Neural progenitor cell (in vitro differentiated cells): ENCODE results near the gene HOXC4. TPM values are rescaled to one million over a fixed set of nuclear protein-coding genes. Genes with fewer than 3 reads are reported as not detected.

Experiments
- DNase-seq: peaks from one replicate; pipeline ENCODE4 v3.0.0-alpha.2; 2016; ENCODE audit warnings: low spot score
- H2AFZ ChIP-seq: fragments of 200-600 bp; sonication (generic); replicated peaks from 2 replicates; pipeline ENCODE4 v1.6.1; 2016; ENCODE audit warnings: antibody characterized with exemption
- H3F3A ChIP-seq: fragments of 200-600 bp; sonication (generic); 2 replicates; pipeline ENCODE4 v1.6.1; 2016; ENCODE audit warnings: antibody characterized with exemption, low read depth
- H3K27ac ChIP-seq: fragments of 200-600 bp; sonication (generic); 2 replicates; pipeline ENCODE4 v1.5.1; 2016; ENCODE audit warnings: mild to moderate bottlenecking
- H3K27me3 ChIP-seq: fragments of 200-600 bp; sonication (generic); 2 replicates; pipeline ENCODE4 v1.6.1; 2016; ENCODE audit warnings: mild to moderate bottlenecking, moderate library complexity
- H3K36me3 ChIP-seq: fragments of 200-600 bp; sonication (generic); 2 replicates; pipeline ENCODE4 v1.5.1; 2016
- H3K4me1 ChIP-seq: fragments of 200-600 bp; sonication (generic); 2 replicates; pipeline ENCODE4 v1.6.1; 2016; ENCODE audit warnings: mixed run types
- H3K4me2 ChIP-seq: fragments of 200-600 bp; sonication (generic); 2 replicates; pipeline ENCODE4 v1.6.1; 2016
- H3K4me3 ChIP-seq: fragments of 200-600 bp; sonication (generic); 2 replicates; pipeline ENCODE4 v1.5.1; 2016
- H3K79me2 ChIP-seq: fragments of 200-600 bp; sonication (generic); 2 replicates; pipeline ENCODE4 v1.6.1; 2016; ENCODE audit warnings: low read depth
- H3K9ac ChIP-seq: fragments of 200-600 bp; sonication (generic); 2 replicates; pipeline ENCODE4 v1.6.1; 2016
- H3K9me3 ChIP-seq: fragments of 200-600 bp; sonication (generic); 2 replicates; pipeline ENCODE4 v1.5.1; 2016; ENCODE audit warnings: low read depth
- H4K20me1 ChIP-seq: fragments of 200-600 bp; sonication (generic); 2 replicates; pipeline ENCODE4 v1.6.1; 2016; ENCODE audit warnings: low read depth
- H3K27ac Mint-ChIP-seq: 3 replicates; pipeline ENCODE4 v1.8.0; 2021; ENCODE audit warnings: mixed read lengths
- H3K27me3 Mint-ChIP-seq: 2 replicates; pipeline ENCODE4 v1.8.0; 2022; ENCODE audit warnings: low read depth, mild to moderate bottlenecking, inconsistent platforms, moderate library complexity, mixed read lengths; ENCODE audit not compliant: insufficient read depth
- H3K36me3 Mint-ChIP-seq: 3 replicates; pipeline ENCODE4 v1.8.0; 2021; ENCODE audit warnings: mixed read lengths
- H3K4me1 Mint-ChIP-seq: 3 replicates; pipeline ENCODE4 v1.8.0; 2021; ENCODE audit warnings: mixed read lengths
- H3K4me3 Mint-ChIP-seq: 3 replicates; pipeline ENCODE4 v1.8.0; 2021; ENCODE audit warnings: mild to moderate bottlenecking, moderate library complexity, mixed read lengths
- H3K9me3 Mint-ChIP-seq: 3 replicates; pipeline ENCODE4 v1.8.0; 2020; ENCODE audit warnings: mixed read lengths
- CTCF ChIP-seq: fragments of 200-600 bp; sonication (generic); IDR thresholded peaks from 2 replicates; pipeline ENCODE4 v1.5.1; 2017; ENCODE audit warnings: antibody characterized with exemption, mild to moderate bottlenecking
- EZH2 ChIP-seq: fragments of 200-600 bp; sonication (generic); IDR thresholded peaks from 2 replicates; pipeline ENCODE4 v1.6.1; 2017; ENCODE audit warnings: antibody characterized with exemption, mild to moderate bottlenecking, moderate library complexity
- EZH2phosphoT487 ChIP-seq: fragments of 200-600 bp; sonication (generic); IDR thresholded peaks from 2 replicates; pipeline ENCODE4 v1.6.1; 2017; ENCODE audit warnings: antibody characterized with exemption
- total RNA-seq: library from RNA; depleted of rRNA; stranded (reverse); fragments of >200 nt; gene quantifications from 2 replicates; pipeline ENCODE4 v1.2.3, GENCODE V29; 2015; ENCODE audit warnings: low replicate concordance

Gene HOXC4
- total RNA-seq, 1 donor from 2014 or later, result not detected

DNA sequence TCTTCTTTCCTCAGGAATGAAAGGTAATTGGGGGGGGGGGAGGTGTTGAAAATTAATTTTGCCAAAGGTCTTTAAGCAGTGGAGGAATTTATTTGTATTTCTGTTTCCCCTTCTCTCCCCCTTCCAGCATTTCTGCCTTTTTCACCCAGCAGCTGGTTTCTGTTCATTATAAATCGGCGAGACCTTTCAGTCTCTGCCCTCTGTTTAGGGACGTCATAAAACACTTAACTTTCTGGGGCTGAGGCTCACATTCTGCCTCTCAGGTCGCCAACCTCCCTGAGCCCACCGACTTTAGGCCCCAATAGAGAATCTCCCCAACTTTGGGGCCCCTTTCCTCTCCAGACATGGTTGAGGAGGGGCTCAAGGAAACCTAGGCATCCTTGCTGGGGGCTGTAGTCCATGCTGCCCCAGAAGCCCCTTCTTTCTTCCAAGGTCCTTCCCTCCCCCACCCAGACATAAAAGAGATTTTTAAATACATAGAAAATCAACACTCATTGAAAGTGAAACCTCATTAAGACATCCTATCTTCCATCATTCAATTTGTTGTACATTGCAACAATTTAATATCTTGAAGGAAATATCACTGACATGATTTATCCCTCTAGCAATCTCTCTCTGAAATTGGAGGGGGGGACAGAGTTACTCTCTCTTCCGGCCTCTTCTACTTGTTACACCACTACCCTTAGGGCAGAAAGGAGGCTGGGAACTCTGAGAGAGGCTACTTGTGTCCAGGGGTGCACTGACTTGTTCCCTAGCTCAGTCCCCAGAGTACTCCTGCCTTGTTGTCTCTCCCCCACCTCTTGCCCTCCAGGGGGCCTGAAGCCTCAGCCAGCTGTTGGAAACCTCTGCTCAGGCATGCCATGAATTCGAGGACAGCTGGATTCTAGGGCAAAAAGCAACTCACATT lies 27.9 kb upstream of the HOXC4 start:
- H3K4me3 ChIP-seq, result no peak overlapping the region
- no peaks in the 10 kb centered on the region for H3F3A ChIP-seq
- no peaks in the 10 kb centered on the region for H3K36me3 ChIP-seq
- H3K27ac ChIP-seq, result no peak overlapping the region
- peaks cover 100% of the 10 kb centered on the region for H3K27me3 ChIP-seq
- Mint-ChIP-seq H3K27ac (no peak overlapping the region), H3K4me3 (no peak overlapping the region), H3K9me3 (peaks cover 2% of the 10 kb centered on the region), H3K36me3 (no peaks in the 10 kb centered on the region), H3K4me1 (no peaks in the 10 kb centered on the region), H3K27me3 (peaks cover 94% of the 10 kb centered on the region)
- H4K20me1 ChIP-seq, result peaks cover 88% of the 10 kb centered on the region
- no peaks in the 10 kb centered on the region for H3K9me3 ChIP-seq
- H3K9ac ChIP-seq, result no peak overlapping the region
- DNase-seq, result no peak
- H2AFZ ChIP-seq, result no peak overlapping the region
- TF ChIP-seq CTCF (no peak), EZH2 (no peak), EZH2phosphoT487 (no peak)
- H3K4me2 ChIP-seq, result no peak overlapping the region
- no peaks in the 10 kb centered on the region for H3K4me1 ChIP-seq
- no peaks in the 10 kb centered on the region for H3K79me2 ChIP-seq

GRCh38 chr12:54026640-54027441 lies 26.8 kb upstream of the HOXC4 start:
- Mint-ChIP-seq H3K36me3 (no peaks in the 10 kb centered on the region), H3K27me3 (peaks cover 92% of the 10 kb centered on the region), H3K4me1 (no peaks in the 10 kb centered on the region), H3K9me3 (peaks cover 3% of the 10 kb centered on the region), H3K27ac (no peak overlapping the region), H3K4me3 (no peak overlapping the region)
- Histone ChIP-seq H3K9ac (no peak overlapping the region), H3K36me3 (no peaks in the 10 kb centered on the region), H3K79me2 (no peaks in the 10 kb centered on the region), H3K4me1 (no peaks in the 10 kb centered on the region), H3K27ac (no peak overlapping the region), H2AFZ (no peak overlapping the region), H3F3A (no peaks in the 10 kb centered on the region), H3K4me3 (no peak overlapping the region), H3K4me2 (no peak overlapping the region), H4K20me1 (peaks cover 93% of the 10 kb centered on the region), H3K27me3 (peaks cover 100% of the 10 kb centered on the region), H3K9me3 (no peaks in the 10 kb centered on the region)
- no peak for DNase-seq
- peak; percentile 82 for TF ChIP-seq EZH2phosphoT487
- peak; percentile 89 for TF ChIP-seq EZH2
- TF ChIP-seq CTCF, result no peak

- no peak for DNase-seq
- Mint-ChIP-seq H3K4me1 (no peaks in the 10 kb centered on the region), H3K27ac (no peak overlapping the region), H3K36me3 (no peaks in the 10 kb centered on the region), H3K4me3 (no peak overlapping the region), H3K27me3 (peaks cover 92% of the 10 kb centered on the region), H3K9me3 (peaks cover 5% of the 10 kb centered on the region)
- H3F3A ChIP-seq, result no peaks in the 10 kb centered on the region
- H3K79me2 ChIP-seq, result no peaks in the 10 kb centered on the region
- no peak overlapping the region for H3K27ac ChIP-seq
- no peaks in the 10 kb centered on the region for H3K36me3 ChIP-seq
- H2AFZ ChIP-seq, result no peak overlapping the region
- H3K4me3 ChIP-seq, result no peak overlapping the region
- H4K20me1 ChIP-seq, result peaks cover 93% of the 10 kb centered on the region
- peaks cover 100% of the 10 kb centered on the region for H3K27me3 ChIP-seq
- H3K4me1 ChIP-seq, result no peaks in the 10 kb centered on the region
- H3K9ac ChIP-seq, result no peak overlapping the region
- peak; percentile 9 for TF ChIP-seq EZH2
- no peak for TF ChIP-seq CTCF
- peak; percentile 30 for TF ChIP-seq EZH2phosphoT487
- H3K4me2 ChIP-seq, result no peak overlapping the region
- H3K9me3 ChIP-seq, result no peaks in the 10 kb centered on the region
These were observed 26.2 kb upstream of the HOXC4 start for GRCh38 chr12:54027442-54027786.
